Astrocyte (in vitro differentiated cells and primary cell): ENCODE measurements around the gene ACTN4. TPM values are rescaled to one million over a fixed set of nuclear protein-coding genes. Genes with fewer than 3 reads are reported as not detected.

Source experiments
- DNase-seq: peaks from one replicate; pipeline ENCODE4 v3.0.0-alpha.2; 2010; ENCODE audit warnings: low read depth
- FAIRE-seq: peaks from 2 replicates; lab custom pipeline; 2011; peaks lifted over from hg19 to GRCh38; lab: Jason Lieb, UNC
- H2AFZ ChIP-seq: 2 replicates; pipeline ENCODE4 v1.6.0; 2012; ENCODE audit warnings: low read depth, low read length, inconsistent platforms
- H3K27ac ChIP-seq: 2 replicates; pipeline ENCODE4 v1.5.1; 2011; ENCODE audit warnings: low read depth, low read length, inconsistent platforms
- H3K27me3 ChIP-seq: 2 replicates; pipeline ENCODE4 v1.6.0; 2011; ENCODE audit warnings: low read length, inconsistent platforms; ENCODE audit not compliant: insufficient read depth
- H3K36me3 ChIP-seq: 2 replicates; pipeline ENCODE4 v1.5.1; 2011; ENCODE audit warnings: low read length, inconsistent platforms; ENCODE audit not compliant: insufficient read depth
- H3K4me1 ChIP-seq: 2 replicates; pipeline ENCODE4 v1.5.1; 2011; ENCODE audit warnings: low read length, inconsistent platforms; ENCODE audit not compliant: insufficient read depth
- H3K4me2 ChIP-seq: 2 replicates; pipeline ENCODE4 v1.6.0; 2012; ENCODE audit warnings: low read length, inconsistent platforms
- H3K4me3 ChIP-seq: 2 replicates; pipeline ENCODE4 v1.5.1; 2011; ENCODE audit warnings: low read depth, mild to moderate bottlenecking, low read length, inconsistent platforms; ENCODE audit not compliant: insufficient read depth
- H3K79me2 ChIP-seq: 2 replicates; pipeline ENCODE4 v1.6.0; 2012; ENCODE audit warnings: mild to moderate bottlenecking, low read length, inconsistent platforms; ENCODE audit not compliant: insufficient read depth
- H3K9ac ChIP-seq: 2 replicates; pipeline ENCODE4 v1.6.0; 2012; ENCODE audit warnings: mild to moderate bottlenecking, low read length, inconsistent platforms
- H3K9me3 ChIP-seq: 2 replicates; pipeline ENCODE4 v1.5.1; 2012; ENCODE audit warnings: low read depth, mild to moderate bottlenecking, low read length, inconsistent platforms; ENCODE audit not compliant: insufficient read depth
- H4K20me1 ChIP-seq: 2 replicates; pipeline ENCODE4 v1.6.0; 2012; ENCODE audit warnings: low read length, inconsistent platforms; ENCODE audit not compliant: insufficient read depth
- H3K27ac Mint-ChIP-seq: one replicate; pipeline ENCODE4 v1.8.0; 2021; ENCODE audit warnings: mild to moderate bottlenecking, mixed read lengths; ENCODE audit not compliant: unreplicated experiment
- H3K27me3 Mint-ChIP-seq: one replicate; pipeline ENCODE4 v1.8.0; 2021; ENCODE audit warnings: low read depth, mixed read lengths; ENCODE audit not compliant: unreplicated experiment
- H3K36me3 Mint-ChIP-seq: one replicate; pipeline ENCODE4 v1.8.0; 2021; ENCODE audit warnings: low read depth, mixed read lengths; ENCODE audit not compliant: unreplicated experiment
- H3K4me1 Mint-ChIP-seq: one replicate; pipeline ENCODE4 v1.8.0; 2021; ENCODE audit warnings: low read depth, mixed read lengths; ENCODE audit not compliant: unreplicated experiment
- H3K4me3 Mint-ChIP-seq: one replicate; pipeline ENCODE4 v1.8.0; 2021; ENCODE audit warnings: mild to moderate bottlenecking, moderate library complexity, mixed read lengths; ENCODE audit not compliant: unreplicated experiment
- H3K9me3 Mint-ChIP-seq: one replicate; pipeline ENCODE4 v1.8.0; 2021; ENCODE audit warnings: mild to moderate bottlenecking, mixed read lengths; ENCODE audit not compliant: unreplicated experiment
- EZH2 ChIP-seq: IDR thresholded peaks from 2 replicates; pipeline ENCODE4 v1.6.1; 2012; ENCODE audit warnings: mild to moderate bottlenecking, low read length, inconsistent platforms; ENCODE audit not compliant: insufficient read depth
- total RNA-seq: library from RNA; stranded (reverse); gene quantifications from 2 replicates; pipeline ENCODE4 v1.2.1, GENCODE V29; 2021
- TF ChIP-seq, protein P1 (sequence below): IDR thresholded peaks from 2 replicates; pipeline ENCODE4 v1.5.1; 2011; ENCODE audit warnings: low read depth, mild to moderate bottlenecking, inconsistent platforms, low read length, moderate library complexity; ENCODE audit not compliant: insufficient read depth

Gene ACTN4
- total RNA-seq, 1 donor from 2014 or later: 879 TPM

DNA sequence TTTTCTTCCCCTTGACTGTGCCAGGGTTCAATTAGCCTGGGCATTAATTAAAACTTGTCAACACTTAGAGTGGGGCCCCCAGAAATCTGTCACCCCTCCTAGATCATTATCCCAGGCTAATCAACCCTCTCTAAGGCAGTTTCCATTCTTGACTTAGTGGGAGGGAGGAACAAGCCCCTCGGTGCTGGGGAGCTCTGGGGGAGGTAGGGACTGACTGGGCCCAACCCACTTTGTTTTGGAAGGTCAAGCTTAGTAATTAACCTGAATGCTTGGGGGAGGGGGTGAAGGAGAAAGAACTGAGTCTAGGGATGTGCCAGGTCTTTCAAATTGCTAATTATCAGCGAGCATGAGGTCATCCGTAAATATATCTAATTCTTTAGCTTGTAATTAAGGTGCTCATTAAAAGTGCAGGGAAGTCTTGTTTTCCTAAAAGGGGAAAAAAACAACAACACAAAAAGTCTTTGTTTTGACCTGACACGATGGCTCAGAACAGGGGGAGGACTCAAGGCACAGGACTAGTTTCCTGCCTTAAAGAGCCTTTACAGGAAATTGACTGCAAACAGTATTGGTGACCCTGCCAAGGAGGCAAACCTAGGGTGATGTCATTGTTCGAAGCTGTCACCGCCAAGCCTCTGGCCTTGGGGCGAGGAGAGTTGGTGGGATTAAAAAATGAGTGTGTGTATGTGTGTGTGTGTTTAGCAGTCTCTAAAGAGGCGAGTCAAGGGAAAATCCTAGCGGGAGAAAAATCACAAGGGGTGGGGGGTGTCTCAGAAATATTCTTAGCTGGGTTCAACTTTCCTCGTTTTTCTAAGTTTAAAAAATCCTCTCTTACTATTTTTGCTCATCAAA is 19.4 kb downstream of the ACTN4 start:
- peak overlapping the region; percentile 77 for H3K9ac ChIP-seq
- peaks cover 90% of the 10 kb centered on the region for H4K20me1 ChIP-seq
- DNase-seq (peak; percentile 86), FAIRE-seq (no peak)
- Mint-ChIP-seq H3K36me3 (peaks cover 19% of the 10 kb centered on the region), H3K4me3 (peak overlapping the region; percentile 35), H3K27ac (peak overlapping the region; percentile 99), H3K9me3 (no peaks in the 10 kb centered on the region), H3K4me1 (peaks cover 93% of the 10 kb centered on the region), H3K27me3 (no peaks in the 10 kb centered on the region)
- no peaks in the 10 kb centered on the region for H3K27me3 ChIP-seq
- peak overlapping the region; percentile 11 for H3K4me3 ChIP-seq
- H3K9me3 ChIP-seq: no peaks in the 10 kb centered on the region
- H3K79me2 ChIP-seq: peaks cover 100% of the 10 kb centered on the region
- H3K4me2 ChIP-seq: peak overlapping the region; percentile 70
- H3K36me3 ChIP-seq: peaks cover 3% of the 10 kb centered on the region
- H2AFZ ChIP-seq: no peak overlapping the region
- peak overlapping the region; percentile 86 for H3K27ac ChIP-seq
- no peak for TF ChIP-seq EZH2
- TF ChIP-seq, protein P1, sequence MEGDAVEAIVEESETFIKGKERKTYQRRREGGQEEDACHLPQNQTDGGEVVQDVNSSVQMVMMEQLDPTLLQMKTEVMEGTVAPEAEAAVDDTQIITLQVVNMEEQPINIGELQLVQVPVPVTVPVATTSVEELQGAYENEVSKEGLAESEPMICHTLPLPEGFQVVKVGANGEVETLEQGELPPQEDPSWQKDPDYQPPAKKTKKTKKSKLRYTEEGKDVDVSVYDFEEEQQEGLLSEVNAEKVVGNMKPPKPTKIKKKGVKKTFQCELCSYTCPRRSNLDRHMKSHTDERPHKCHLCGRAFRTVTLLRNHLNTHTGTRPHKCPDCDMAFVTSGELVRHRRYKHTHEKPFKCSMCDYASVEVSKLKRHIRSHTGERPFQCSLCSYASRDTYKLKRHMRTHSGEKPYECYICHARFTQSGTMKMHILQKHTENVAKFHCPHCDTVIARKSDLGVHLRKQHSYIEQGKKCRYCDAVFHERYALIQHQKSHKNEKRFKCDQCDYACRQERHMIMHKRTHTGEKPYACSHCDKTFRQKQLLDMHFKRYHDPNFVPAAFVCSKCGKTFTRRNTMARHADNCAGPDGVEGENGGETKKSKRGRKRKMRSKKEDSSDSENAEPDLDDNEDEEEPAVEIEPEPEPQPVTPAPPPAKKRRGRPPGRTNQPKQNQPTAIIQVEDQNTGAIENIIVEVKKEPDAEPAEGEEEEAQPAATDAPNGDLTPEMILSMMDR: no peak
- peaks cover 91% of the 10 kb centered on the region for H3K4me1 ChIP-seq

DNA sequence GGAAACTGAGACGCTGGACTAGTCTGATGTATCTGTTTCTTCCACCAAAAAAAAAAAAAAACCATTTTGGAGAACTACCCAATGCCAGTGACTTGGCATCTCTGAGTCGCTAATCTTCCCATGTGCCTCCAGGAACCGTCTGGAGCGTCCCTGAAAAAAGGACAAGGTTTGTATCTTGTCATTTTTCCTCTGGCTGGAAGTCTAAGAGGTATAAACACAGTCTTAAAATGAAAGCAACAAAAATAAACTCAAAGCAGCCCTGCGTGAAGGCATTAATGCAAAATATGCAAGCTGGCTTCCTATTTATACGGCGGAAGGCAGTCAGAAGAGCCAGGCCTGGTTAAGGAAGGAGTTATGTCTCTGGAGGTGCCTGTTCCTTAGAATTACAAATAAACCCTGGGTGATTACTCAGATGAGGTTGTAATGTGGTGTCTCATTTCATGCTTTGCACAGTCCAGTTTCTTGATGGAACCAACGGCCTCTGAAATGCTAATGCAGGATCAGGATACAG is 20.3 kb downstream of the ACTN4 start:
- H3K27me3 Mint-ChIP-seq: no peaks in the 10 kb centered on the region
- Histone ChIP-seq H3K4me2 (peak overlapping the region; percentile 70), H3K4me3 (peak overlapping the region; percentile 11), H3K27ac (peak overlapping the region; percentile 86), H3K27me3 (no peaks in the 10 kb centered on the region), H3K79me2 (peaks cover 99% of the 10 kb centered on the region), H3K4me1 (peaks cover 84% of the 10 kb centered on the region), H2AFZ (no peak overlapping the region), H3K9ac (peak overlapping the region; percentile 77), H3K36me3 (peaks cover 3% of the 10 kb centered on the region), H3K9me3 (no peaks in the 10 kb centered on the region), H4K20me1 (peaks cover 89% of the 10 kb centered on the region)
- FAIRE-seq (no peak), DNase-seq (peak; percentile 86)
- H3K4me1 Mint-ChIP-seq: peaks cover 87% of the 10 kb centered on the region
- H3K27ac Mint-ChIP-seq: peak overlapping the region; percentile 99
- H3K36me3 Mint-ChIP-seq: peaks cover 19% of the 10 kb centered on the region
- TF ChIP-seq, protein P1: no peak
- no peak for TF ChIP-seq EZH2
- H3K4me3 Mint-ChIP-seq: peak overlapping the region; percentile 67
- no peaks in the 10 kb centered on the region for H3K9me3 Mint-ChIP-seq

DNA sequence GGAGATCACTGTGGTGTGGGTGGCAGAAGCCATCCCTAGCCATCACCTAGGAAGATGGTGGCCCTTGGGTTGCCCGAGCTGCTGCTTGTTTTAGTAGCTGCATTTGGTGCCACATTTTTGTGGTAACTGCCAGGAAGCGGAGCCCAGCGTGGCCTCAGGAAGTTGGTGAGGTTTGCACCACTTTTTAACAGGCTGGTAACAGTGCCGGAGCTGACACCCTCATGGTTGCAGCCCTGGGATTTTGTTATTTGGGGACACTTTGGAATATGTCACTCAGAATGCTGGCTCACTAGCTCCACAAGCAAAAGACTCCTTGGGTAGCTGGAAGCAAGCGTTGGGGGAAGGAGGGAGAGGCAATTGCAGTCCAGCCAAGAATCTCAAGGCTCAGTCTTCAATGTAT is 22.1 kb downstream of the ACTN4 start:
- Mint-ChIP-seq H3K9me3 (no peaks in the 10 kb centered on the region), H3K4me1 (peaks cover 78% of the 10 kb centered on the region), H3K36me3 (peaks cover 21% of the 10 kb centered on the region), H3K4me3 (peak overlapping the region; percentile 57), H3K27ac (peak overlapping the region; percentile 77), H3K27me3 (no peaks in the 10 kb centered on the region)
- Histone ChIP-seq H3K27ac (no peak overlapping the region), H3K4me2 (peak overlapping the region; percentile 4), H3K9me3 (no peaks in the 10 kb centered on the region), H3K27me3 (no peaks in the 10 kb centered on the region), H3K4me3 (no peak overlapping the region), H2AFZ (no peak overlapping the region), H3K36me3 (no peaks in the 10 kb centered on the region), H3K79me2 (peaks cover 96% of the 10 kb centered on the region), H4K20me1 (peaks cover 87% of the 10 kb centered on the region), H3K9ac (no peak overlapping the region), H3K4me1 (peaks cover 76% of the 10 kb centered on the region)
- TF ChIP-seq, protein P1: no peak
- TF ChIP-seq EZH2: no peak
- DNase-seq (no peak), FAIRE-seq (no peak)
